ENCODE measurements around the gene KRTAP5-6.

KRTAP5-6 gene

GRCh38 chr11:1746956-1747752 lies 50.2 kb downstream of the KRTAP5-6 start:
- no peaks in the 10 kb centered on the region for H4K20me1 ChIP-seq (ENCODE audit: insufficient read depth)
- no peak overlapping the region for H3K4me2 ChIP-seq
- H3K27ac ChIP-seq, result no peak overlapping the region
- TF ChIP-seq CTCF (conservative IDR thresholded peaks at IDR 0.05; ENCODE audit: low read depth, low read length), result no peak
- H3K27me3 ChIP-seq (ENCODE audit: insufficient read depth, low read depth), result peaks cover 28% of the 10 kb centered on the region; the same call in 1 of the 2 replicates
- H3K4me3 ChIP-seq (IDR thresholded peaks at IDR 0.05; ENCODE audit: insufficient read depth, low read depth, low read length), result no peak overlapping the region
- no peak overlapping the region for H2AFZ ChIP-seq (ENCODE audit: low read depth)
- no peak overlapping the region for H3K9ac ChIP-seq
- H3K36me3 ChIP-seq (ENCODE audit: insufficient read depth), result no peaks in the 10 kb centered on the region
- no peaks in the 10 kb centered on the region for H3K79me2 ChIP-seq (ENCODE audit: insufficient read depth, low read depth)
- H3K4me1 ChIP-seq (ENCODE audit: low read depth, poor library complexity, severe bottlenecking), result no peaks in the 10 kb centered on the region

Data from KMS-11 (cell line).